Adrenal gland (tissue), 12 donors: Measurements from ENCODE around the gene ARID5B. TPM values are rescaled to one million over a fixed set of nuclear protein-coding genes. Genes with fewer than 3 reads are reported as not detected.

Source experiments
- DNase-seq, 7 donors: peaks; one replicate each; pipeline ENCODE4 v3.0.0-alpha.2; 2019 to 2020
- H3K27ac ChIP-seq, 5 donors: fragments of 200-600 bp; sonication (generic) in 4 of 5; 1 replicate in 3 of 5; 2 replicates in 2 of 5; pipeline versions ENCODE4 v1.5.1 to v1.8.0; 2016 to 2020; ENCODE audit warnings: mild to moderate bottlenecking in 1 of 5
- H3K27me3 ChIP-seq: fragments of 200-600 bp; 2 replicates; pipeline ENCODE4 v1.8.0; 2021
- H3K36me3 ChIP-seq, 2 donors: fragments of 200-600 bp; replicated peaks in 1 of 2; 1 replicate in 1 of 2; 2 replicates in 1 of 2; pipeline versions ENCODE4 v1.5.1 to v1.8.0; 2018 to 2022
- H3K4me1 ChIP-seq, 2 donors: fragments of 200-600 bp; replicated peaks in 1 of 2; 1 replicate in 1 of 2; 2 replicates in 1 of 2; pipeline versions ENCODE4 v1.5.1 to v1.8.0; 2018 to 2021
- H3K4me3 ChIP-seq, 4 donors: fragments of 200-600 bp; sonication (generic) in 3 of 4; one replicate each; pipeline ENCODE4 v1.5.1; 2016 to 2018
- H3K9me3 ChIP-seq, 3 donors: fragments of 200-600 bp; sonication (generic) in 1 of 3; replicated peaks in 1 of 3; 1 replicate in 2 of 3; 2 replicates in 1 of 3; pipeline versions ENCODE4 v1.5.1 to v1.8.0; 2016 to 2021
- POLR2A ChIP-seq, 2 donors: fragments of 450-650 bp; IDR thresholded peaks; one replicate each; pipeline ENCODE4 v1.6.1; 2017; ENCODE audit warnings: antibody characterized with exemption in 2 of 2, mild to moderate bottlenecking in 2 of 2, moderate library complexity in 1 of 2
- WGBS, 4 donors: extraction: QIAGEN DNeasy Blood & Tissue Kit in 2 of 4; methylation state at CpG; one replicate each; pipeline versions ENCODE4 v1.1.5 to v1.1.7; 2013 to 2017; 5-methylcytosine and 5-hydroxymethylcytosine counted together
- intact Hi-C, 2 donors: fragments of 100-400 bp; cut with DNase I; formaldehyde crosslinking; loops; one replicate each; pipeline versions ENCODE4 v1.14.1 to v1.15.0; 2022 to 2023
- polyA plus RNA-seq, 3 donors: library from polyadenylated mRNA; stranded (reverse); fragments of 200-250 nt in 2 of 3; fragments of 350-450 nt in 1 of 3; fragmentation: Illumina TruSeq in 1 of 3; extraction: RNeasy Lipid Tissue Mini Kit (QIAGEN cat#74804) in 1 of 3; gene quantifications; one replicate each; pipeline ENCODE4 v1.2.3, GENCODE V29; 2013 to 2014
- total RNA-seq, 9 donors: library from RNA; depleted of rRNA in 4 of 9; stranded (reverse); fragments of >200 nt in 4 of 9; fragments of 120-200 nt in 1 of 9; fragmentation: NEBNext Ultra II Directional in 1 of 9; extraction: Animal tissue kit (Norgen Biotek cat#: 25700) in 1 of 9; gene quantifications; one replicate each; pipeline versions ENCODE4 v1.1.0 to v1.2.4, GENCODE V29; 2013 to 2023
- TF ChIP-seq, protein P1 (sequence below), 6 experiments: fragments of 450-650 bp in 4 of 6; fragments of 200-600 bp in 2 of 6; sonication (generic) in 1 of 6; IDR thresholded peaks; 1 replicate in 5 of 6; 2 replicates in 1 of 6; pipeline versions ENCODE4 v1.5.1 to v1.8.0; 2016 to 2021; ENCODE audit warnings: antibody characterized with exemption in 6 of 6, mild to moderate bottlenecking in 2 of 6, moderate library complexity in 1 of 6
- donor health status: healthy with polysubstance abuse.
- donor health status: Bipolar disorder and iron deficiency.
- donor health status: DM: yes; HTN: yes; CAD: no.
- donor health status: DM: no; HTN: no; CAD: no.
- donor health status: DM: no; HTN: no; CAD: no.
- donor health status: DM: yes; HTN: yes; CAD: no.

Gene ARID5B
- total and polyA plus RNA-seq, 12 donors: 5.7 to 42.4 (median 23.8) TPM

DNA sequence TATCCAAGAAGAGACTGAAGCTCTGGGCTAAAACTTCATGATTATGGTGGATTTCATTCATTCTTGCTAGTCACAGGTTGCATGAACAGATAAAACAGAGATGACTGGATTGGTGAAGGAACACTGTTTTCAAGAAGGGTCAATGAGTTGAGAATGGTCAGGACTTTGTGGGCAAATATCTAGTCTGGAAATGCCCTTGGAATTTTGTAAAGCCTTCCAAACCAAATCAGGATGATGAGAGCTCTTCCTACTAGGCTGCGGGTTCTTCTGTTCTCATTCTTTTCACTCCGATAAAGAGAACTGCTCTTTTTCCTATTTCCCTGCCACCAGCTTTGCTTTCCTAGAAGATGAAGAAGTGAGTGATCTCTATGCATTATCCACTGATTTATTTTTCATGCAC is 171.4 kb downstream of the ARID5B start:
- no peak for DNase-seq
- H3K27ac ChIP-seq: no peak overlapping the region
- H3K4me1 ChIP-seq: peaks cover 0 to 61% of the 10 kb centered on the region in 2 donors

DNA sequence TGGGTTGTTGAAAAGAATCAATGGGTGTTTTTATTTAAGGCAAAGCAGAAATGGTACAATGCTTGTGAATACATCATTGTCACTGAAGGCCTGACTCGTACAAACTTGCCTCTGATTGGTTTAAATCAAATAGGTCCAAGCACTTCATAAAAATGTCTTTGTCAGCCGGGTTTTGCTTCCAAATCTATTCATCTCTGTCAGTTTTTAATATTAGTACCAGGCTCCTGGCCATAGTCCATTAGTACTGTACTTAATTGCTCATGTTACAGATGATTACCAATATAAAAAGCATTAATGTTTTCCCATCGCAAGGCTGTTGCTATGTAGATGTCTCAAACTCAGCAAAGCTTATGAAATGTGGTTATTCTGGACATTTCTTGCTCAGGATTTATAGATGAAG is 171.9 kb downstream of the ARID5B start:
- intact Hi-C loops: no loop called here
- WGBS, 4 donors: 57 to 76% (median 63%) methylated on average over 3 of the region's 3 CpGs
- H3K4me3 ChIP-seq: no peak overlapping the region
- H3K9me3 ChIP-seq: no peaks in the 10 kb centered on the region
- H3K4me1 ChIP-seq: peaks cover 0 to 61% of the 10 kb centered on the region in 2 donors
- no peak overlapping the region for H3K27ac ChIP-seq
- H3K27me3 ChIP-seq: no peaks in the 10 kb centered on the region
- no peak for TF ChIP-seq POLR2A (IDR thresholded peaks at IDR 0.05)
- TF ChIP-seq, protein P1, sequence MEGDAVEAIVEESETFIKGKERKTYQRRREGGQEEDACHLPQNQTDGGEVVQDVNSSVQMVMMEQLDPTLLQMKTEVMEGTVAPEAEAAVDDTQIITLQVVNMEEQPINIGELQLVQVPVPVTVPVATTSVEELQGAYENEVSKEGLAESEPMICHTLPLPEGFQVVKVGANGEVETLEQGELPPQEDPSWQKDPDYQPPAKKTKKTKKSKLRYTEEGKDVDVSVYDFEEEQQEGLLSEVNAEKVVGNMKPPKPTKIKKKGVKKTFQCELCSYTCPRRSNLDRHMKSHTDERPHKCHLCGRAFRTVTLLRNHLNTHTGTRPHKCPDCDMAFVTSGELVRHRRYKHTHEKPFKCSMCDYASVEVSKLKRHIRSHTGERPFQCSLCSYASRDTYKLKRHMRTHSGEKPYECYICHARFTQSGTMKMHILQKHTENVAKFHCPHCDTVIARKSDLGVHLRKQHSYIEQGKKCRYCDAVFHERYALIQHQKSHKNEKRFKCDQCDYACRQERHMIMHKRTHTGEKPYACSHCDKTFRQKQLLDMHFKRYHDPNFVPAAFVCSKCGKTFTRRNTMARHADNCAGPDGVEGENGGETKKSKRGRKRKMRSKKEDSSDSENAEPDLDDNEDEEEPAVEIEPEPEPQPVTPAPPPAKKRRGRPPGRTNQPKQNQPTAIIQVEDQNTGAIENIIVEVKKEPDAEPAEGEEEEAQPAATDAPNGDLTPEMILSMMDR (IDR thresholded peaks at IDR 0.05): no peak
- DNase-seq: no peak
- H3K36me3 ChIP-seq: peaks cover 2 to 4% of the 10 kb centered on the region in 2 donors

More for the DNA sequence above, 171.4 kb downstream of the ARID5B start:
- H3K4me3 ChIP-seq: no peak overlapping the region
- TF ChIP-seq, protein P1 (IDR thresholded peaks at IDR 0.05): no peak
- TF ChIP-seq POLR2A (IDR thresholded peaks at IDR 0.05): no peak
- no peaks in the 10 kb centered on the region for H3K9me3 ChIP-seq
- H3K27me3 ChIP-seq: no peaks in the 10 kb centered on the region
- WGBS, 4 donors: 64 to 94% (median 88%) methylated on average over 2 of the region's 2 CpGs
- intact Hi-C loops: no loop called here
- H3K36me3 ChIP-seq: peaks cover 2 to 4% of the 10 kb centered on the region in 2 donors

DNA sequence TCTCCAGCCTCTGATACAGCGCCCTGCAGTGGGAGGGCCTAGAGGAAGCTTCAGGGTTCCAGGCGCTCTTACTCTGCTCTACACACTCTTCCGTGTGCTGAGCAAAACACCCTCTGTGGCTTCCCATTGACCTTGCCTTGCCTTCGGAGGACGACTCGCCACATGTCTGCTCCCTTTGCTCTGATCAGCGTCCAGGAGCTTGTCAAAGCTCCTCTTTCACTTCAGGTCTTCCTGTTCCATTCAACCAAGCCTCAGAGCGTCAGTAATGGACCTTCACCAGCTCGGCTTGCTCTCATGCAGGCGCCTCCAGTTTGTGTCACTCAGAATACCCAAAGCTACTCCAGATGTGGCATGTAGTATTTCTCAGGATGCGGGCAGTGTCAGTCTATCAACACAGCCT is 173.9 kb downstream of the ARID5B start:
- no peaks in the 10 kb centered on the region for H3K9me3 ChIP-seq
- H3K4me3 ChIP-seq: no peak overlapping the region
- peaks cover 0 to 45% of the 10 kb centered on the region in 2 donors for H3K4me1 ChIP-seq
- H3K36me3 ChIP-seq: peaks cover 2 to 7% of the 10 kb centered on the region in 2 donors
- 70 to 88% (median 77%) methylated on average over 11 of the region's 11 CpGs for WGBS, 4 donors
- no peak overlapping the region for H3K27ac ChIP-seq
- TF ChIP-seq POLR2A (IDR thresholded peaks at IDR 0.05): no peak
- TF ChIP-seq, protein P1 (IDR thresholded peaks at IDR 0.05): no peak
- no peaks in the 10 kb centered on the region for H3K27me3 ChIP-seq
- intact Hi-C loops: no loop called here
- DNase-seq: peak in 1 of 7 donors; percentile 27

DNA sequence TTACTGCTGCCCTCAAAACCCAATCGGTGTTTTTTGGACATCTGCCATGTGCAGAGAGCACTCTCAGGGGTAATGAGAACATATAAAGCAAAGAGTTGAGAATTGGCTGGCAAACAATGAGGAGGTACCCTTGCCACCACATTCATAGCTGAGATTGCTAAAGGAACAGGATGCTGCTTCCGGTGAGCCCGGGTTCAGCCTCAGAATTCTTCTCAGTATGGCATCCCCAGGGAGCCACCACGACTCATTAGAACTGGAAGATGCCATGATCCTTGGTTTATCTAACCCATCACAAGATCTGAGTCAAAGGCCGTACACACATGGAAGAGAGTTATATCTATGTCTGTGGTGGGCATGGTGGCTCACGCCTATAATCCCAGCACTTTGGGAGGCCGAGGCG is 174.4 kb downstream of the ARID5B start:
- H3K27me3 ChIP-seq: no peaks in the 10 kb centered on the region
- 80 to 91% (median 81%) methylated on average over 8 of the region's 8 CpGs for WGBS, 4 donors
- no peak overlapping the region for H3K4me3 ChIP-seq
- intact Hi-C loops: no loop called here
- peaks cover 0 to 46% of the 10 kb centered on the region in 2 donors for H3K4me1 ChIP-seq
- no peak overlapping the region for H3K27ac ChIP-seq
- H3K36me3 ChIP-seq: peaks cover 2 to 7% of the 10 kb centered on the region in 2 donors
- no peak for DNase-seq
- no peaks in the 10 kb centered on the region for H3K9me3 ChIP-seq
- TF ChIP-seq, protein P1 (IDR thresholded peaks at IDR 0.05): no peak
- no peak for TF ChIP-seq POLR2A (IDR thresholded peaks at IDR 0.05)
